A673 (cell line): ENCODE measurements around the gene ZNF483. TPM values are rescaled to one million over a fixed set of nuclear protein-coding genes. Genes with fewer than 3 reads are reported as not detected.

Source experiments
- BruUV-seq: library from RNA; stranded (reverse); fragments of 400-500 nt; replicated peaks from 2 replicates; lab custom pipeline; 2021; lab: Mats Ljungman, UMichigan
- CTCF ChIA-PET: fragments of 300-600 bp; sonication (Branson Sonifier 250); formaldehyde crosslinking; loops from one replicate; lab custom pipeline; 2022; ENCODE audit warnings: antibody characterized with exemption; lab: Charles Lee
- POLR2A ChIA-PET: fragments of 300-600 bp; sonication (Branson Sonifier 250); formaldehyde crosslinking; loops from one replicate; lab custom pipeline; 2022; ENCODE audit warnings: antibody characterized with exemption; ENCODE audit not compliant: low non-redundant PET; lab: Charles Lee
- DNase-seq: peaks from one replicate; pipeline ENCODE4 v3.0.0-alpha.2; 2015; ENCODE audit warnings: low spot score
- H3K27ac ChIP-seq: fragments of 200-600 bp; sonication (generic); 2 replicates; pipeline ENCODE4 v1.5.1; 2016; ENCODE audit warnings: mixed run types, low read depth, mild to moderate bottlenecking, mixed read lengths, antibody characterized with exemption, low read length; ENCODE audit not compliant: poor library complexity, severe bottlenecking
- H3K27me3 ChIP-seq: fragments of 200-600 bp; sonication (generic); replicated peaks from 2 replicates; pipeline ENCODE4 v1.6.1; 2017; ENCODE audit warnings: mixed run types, low read depth, mild to moderate bottlenecking, mixed read lengths, antibody characterized with exemption, low read length; ENCODE audit not compliant: insufficient read depth, poor library complexity
- H3K36me3 ChIP-seq: fragments of 200-600 bp; sonication (generic); 2 replicates; pipeline ENCODE4 v1.6.1; 2016; ENCODE audit warnings: mixed run types, mild to moderate bottlenecking, mixed read lengths, antibody characterized with exemption, low read length; ENCODE audit not compliant: insufficient read depth, poor library complexity, severe bottlenecking
- H3K4me1 ChIP-seq: fragments of 200-600 bp; sonication (generic); 2 replicates; pipeline ENCODE4 v1.6.1; 2017; ENCODE audit warnings: mixed run types, mild to moderate bottlenecking, mixed read lengths, antibody characterized with exemption, low read length; ENCODE audit not compliant: insufficient read depth, poor library complexity, severe bottlenecking
- H3K4me3 ChIP-seq: fragments of 200-600 bp; sonication (generic); 2 replicates; pipeline ENCODE4 v1.5.1; 2016; ENCODE audit warnings: low read depth, mixed run types, mild to moderate bottlenecking, mixed read lengths, low read length; ENCODE audit not compliant: poor library complexity, severe bottlenecking
- H3K9me3 ChIP-seq: fragments of 200-600 bp; sonication (generic); 2 replicates; pipeline ENCODE4 v1.6.1; 2016; ENCODE audit warnings: mixed run types, low read depth, mild to moderate bottlenecking, mixed read lengths, antibody characterized with exemption, low read length; ENCODE audit not compliant: poor library complexity, severe bottlenecking
- EZH2 ChIP-seq: fragments of 200-600 bp; sonication (generic); IDR thresholded peaks from 2 replicates; pipeline ENCODE4 v1.6.1; 2017; ENCODE audit warnings: borderline replicate concordance, low read depth, mild to moderate bottlenecking, mixed read lengths, antibody characterized with exemption, low read length; ENCODE audit not compliant: poor library complexity, severe bottlenecking
- intact Hi-C: fragments of 100-400 bp; cut with micrococcal nuclease; formaldehyde crosslinking; loops from one replicate; pipeline ENCODE4 v1.10.0; 2022; ENCODE audit not compliant: unreplicated experiment
- total RNA-seq: library from RNA; stranded (reverse); gene quantifications from 2 replicates; pipeline ENCODE4 v1.2.3, GENCODE V29; 2021
- TF ChIP-seq, protein P1 (sequence below): fragments of 300-800, 200-600 bp; sonication (generic); conservative IDR thresholded peaks from 2 replicates; pipeline ENCODE4 v1.5.1; 2017; ENCODE audit warnings: low read depth, mild to moderate bottlenecking, antibody characterized with exemption, low read length, moderate library complexity, mixed read lengths

Gene ZNF483
- total RNA-seq, 1 experiment from 2014 or later, result 3.4 TPM

DNA sequence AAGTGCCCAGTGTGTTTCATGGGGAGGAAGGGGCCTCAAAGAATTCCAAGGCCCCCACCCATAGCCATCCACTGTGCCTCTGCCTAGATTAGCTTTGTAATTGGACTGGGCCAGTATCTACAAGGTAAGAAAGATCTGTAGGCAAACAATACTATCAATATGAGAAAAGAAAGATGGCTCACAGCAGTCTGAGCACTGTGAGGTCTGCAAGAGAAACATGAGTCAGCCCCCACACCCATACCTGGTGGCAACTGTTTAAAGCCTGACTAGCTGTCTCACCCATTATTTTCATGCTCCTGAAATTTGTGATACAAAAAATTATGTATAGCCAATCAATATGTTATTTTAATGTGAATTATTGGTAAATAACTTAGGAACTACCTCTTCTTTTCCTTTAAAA is 10.0 kb upstream of the ZNF483 start:
- Histone ChIP-seq H3K27ac (no peak overlapping the region), H3K4me1 (no peaks in the 10 kb centered on the region), H3K9me3 (no peaks in the 10 kb centered on the region), H3K36me3 (no peaks in the 10 kb centered on the region), H3K4me3 (no peak overlapping the region), H3K27me3 (no peaks in the 10 kb centered on the region)
- BruUV-seq, result no TSS peak
- TF ChIP-seq, protein P1, sequence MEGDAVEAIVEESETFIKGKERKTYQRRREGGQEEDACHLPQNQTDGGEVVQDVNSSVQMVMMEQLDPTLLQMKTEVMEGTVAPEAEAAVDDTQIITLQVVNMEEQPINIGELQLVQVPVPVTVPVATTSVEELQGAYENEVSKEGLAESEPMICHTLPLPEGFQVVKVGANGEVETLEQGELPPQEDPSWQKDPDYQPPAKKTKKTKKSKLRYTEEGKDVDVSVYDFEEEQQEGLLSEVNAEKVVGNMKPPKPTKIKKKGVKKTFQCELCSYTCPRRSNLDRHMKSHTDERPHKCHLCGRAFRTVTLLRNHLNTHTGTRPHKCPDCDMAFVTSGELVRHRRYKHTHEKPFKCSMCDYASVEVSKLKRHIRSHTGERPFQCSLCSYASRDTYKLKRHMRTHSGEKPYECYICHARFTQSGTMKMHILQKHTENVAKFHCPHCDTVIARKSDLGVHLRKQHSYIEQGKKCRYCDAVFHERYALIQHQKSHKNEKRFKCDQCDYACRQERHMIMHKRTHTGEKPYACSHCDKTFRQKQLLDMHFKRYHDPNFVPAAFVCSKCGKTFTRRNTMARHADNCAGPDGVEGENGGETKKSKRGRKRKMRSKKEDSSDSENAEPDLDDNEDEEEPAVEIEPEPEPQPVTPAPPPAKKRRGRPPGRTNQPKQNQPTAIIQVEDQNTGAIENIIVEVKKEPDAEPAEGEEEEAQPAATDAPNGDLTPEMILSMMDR, result no peak
- no peak for TF ChIP-seq EZH2
- ChIA-PET CTCF (no interaction called here), POLR2A (no interaction called here)
- DNase-seq, result no peak
- intact Hi-C loops, result no loop called here

DNA sequence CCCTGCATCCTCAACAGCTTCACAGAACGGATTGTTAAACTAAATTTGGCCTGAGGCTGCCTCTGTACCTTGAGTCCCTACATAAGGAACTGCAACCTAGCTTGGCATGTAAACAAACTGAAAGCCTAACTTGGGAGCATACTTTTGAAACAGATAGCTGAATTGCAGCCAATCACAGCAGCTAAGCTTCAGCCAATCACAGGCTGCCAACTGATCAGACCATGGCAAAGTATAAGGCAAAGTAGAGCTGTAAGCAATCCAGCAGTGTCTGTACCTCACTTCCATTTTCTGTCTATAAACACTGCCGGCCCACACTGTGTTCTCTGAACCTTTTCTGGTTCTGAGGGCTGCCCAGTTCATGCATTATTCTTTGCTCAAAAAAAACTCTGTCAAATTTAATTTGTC is 8.9 kb upstream of the ZNF483 start:
- peak; percentile 36 for DNase-seq
- Histone ChIP-seq H3K4me3 (no peak overlapping the region), H3K9me3 (no peaks in the 10 kb centered on the region), H3K27me3 (no peaks in the 10 kb centered on the region), H3K4me1 (no peaks in the 10 kb centered on the region), H3K36me3 (no peaks in the 10 kb centered on the region), H3K27ac (no peak overlapping the region)
- ChIA-PET POLR2A (no interaction called here), CTCF (no interaction called here)
- no TSS peak for BruUV-seq
- no peak for TF ChIP-seq EZH2
- TF ChIP-seq, protein P1, result no peak
- intact Hi-C loops, result no loop called here

DNA sequence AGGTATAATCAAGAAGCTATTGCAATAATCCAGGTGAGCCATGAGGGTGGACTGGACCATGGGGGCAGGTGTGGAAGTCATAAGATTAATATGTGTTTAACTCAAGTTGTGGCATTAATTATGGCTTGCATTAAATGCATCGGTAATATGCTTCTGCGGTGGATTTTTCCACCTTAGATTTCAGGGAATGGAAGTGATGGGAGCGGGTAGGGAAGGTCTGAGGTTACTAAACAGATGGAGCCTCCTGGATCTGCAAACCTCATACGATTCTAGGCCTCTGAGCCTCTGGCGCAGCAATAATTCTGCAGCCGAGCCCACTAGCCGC is 286 bp upstream of the ZNF483 start:
- no peak for DNase-seq
- Histone ChIP-seq H3K27me3 (peaks cover 4% of the 10 kb centered on the region), H3K36me3 (no peaks in the 10 kb centered on the region), H3K4me3 (peak overlapping the region; percentile 57), H3K4me1 (peaks cover 13% of the 10 kb centered on the region), H3K27ac (no peak overlapping the region), H3K9me3 (no peaks in the 10 kb centered on the region)
- no TSS peak for BruUV-seq
- ChIA-PET POLR2A (interaction anchor here (0.7 kb wide), 1 partner anchor 572 kb away, joined by 4 read pairs; no protein-coding TSS in a partner anchor), CTCF (no interaction called here)
- TF ChIP-seq, protein P1, result no peak
- TF ChIP-seq EZH2, result no peak
- intact Hi-C loops, result no loop called here
